ENCODE measurements around the gene KCNQ5. TPM values are rescaled to one million over a fixed set of nuclear protein-coding genes. Genes with fewer than 3 reads are reported as not detected.

KCNQ5 gene
- total and polyA plus RNA-seq, 10 of the 15 experiments (the other 5 are each of a cell fraction or from before 2014, with no cell fraction given), result 0.60 to 16.2 (median 3.2) TPM

DNA sequence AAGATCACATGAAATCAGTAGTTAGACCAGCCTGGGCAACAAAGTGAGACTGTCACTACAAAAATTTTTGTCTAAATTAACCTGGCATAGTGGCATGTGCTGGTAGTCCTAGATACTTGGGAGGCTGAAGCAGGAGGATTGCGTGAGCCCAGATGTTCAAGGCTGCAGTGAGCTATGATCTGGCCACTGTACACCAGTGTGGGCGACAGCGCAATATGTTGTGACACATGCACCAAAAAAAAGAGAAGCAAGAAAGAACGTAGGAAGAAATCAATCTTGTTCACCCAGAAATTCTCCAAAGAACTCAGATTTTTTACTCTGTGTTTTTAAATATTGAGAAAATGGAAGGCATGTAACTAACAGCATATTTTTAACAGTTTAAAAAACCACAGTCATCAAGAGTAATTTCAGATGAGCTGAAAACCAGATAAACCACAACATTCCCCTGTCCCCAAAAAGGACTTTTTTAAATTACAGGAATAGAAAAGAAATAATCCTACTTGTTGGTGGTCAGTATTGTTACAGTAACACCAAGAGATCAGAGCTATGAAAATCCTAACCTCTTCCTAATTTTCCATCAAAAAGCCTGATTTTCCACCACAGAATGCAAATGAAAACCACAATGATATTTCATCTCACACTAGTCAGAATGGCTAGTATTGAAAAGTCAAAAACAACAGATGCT is 363.3 kb downstream of the KCNQ5 start:
- H3K9ac ChIP-seq (ENCODE audit: control insufficient read depth, insufficient read depth, low read length), result no peak overlapping the region
- intact Hi-C loops (cut with micrococcal nuclease; ENCODE audit: unreplicated experiment) (no loop called here), in situ Hi-C loops (cut with MboI) (no loop called here)
- H2AFZ ChIP-seq (ENCODE audit: control insufficient read depth, low read depth, low read length), result no peak overlapping the region
- H3K27me3 ChIP-seq (replicated peaks in 1 of 2; ENCODE audit: control insufficient read depth in 2 of 2, insufficient read depth in 2 of 2, low read length in 1 of 2), result no peaks in the 10 kb centered on the region
- no peaks in the 10 kb centered on the region for H4K20me1 ChIP-seq (ENCODE audit: control insufficient read depth, insufficient read depth)
- DNase-seq (ENCODE audit: low read depth, low spot score) (no peak), ATAC-seq (no peak), FAIRE-seq (no peak)
- no peaks in the 10 kb centered on the region; a peak in 1 of 4 replicates for H3K36me3 ChIP-seq (ENCODE audit: control insufficient read depth in 2 of 2, insufficient read depth in 2 of 2, low read length in 1 of 2)
- 95% methylated on average over 4 of the region's 4 CpGs for WGBS (ENCODE audit: insufficient coverage, insufficient replicate concordance, low lambda C conversion rate, missing lambda C conversion rate)
- H3K27ac ChIP-seq (ENCODE audit: control insufficient read depth, insufficient read depth), result no peak overlapping the region
- ChIA-PET POLR2A (no interaction called here), RAD21 (ENCODE audit: unreplicated experiment) (no interaction called here), SMC1A (ENCODE audit: uncharacterized antibody, unreplicated experiment) (no interaction called here), CTCF (no interaction called here)
- no peaks in the 10 kb centered on the region for H3K4me1 ChIP-seq (ENCODE audit: control insufficient read depth, insufficient read depth, low read length)
- no peak overlapping the region for H3K4me3 ChIP-seq
- no peaks in the 10 kb centered on the region; the same call in 2 of the 3 replicates for H3K9me3 ChIP-seq (replicated peaks; ENCODE audit: control insufficient read depth, insufficient read depth, low read length)
- H3K79me2 ChIP-seq (ENCODE audit: control insufficient read depth, insufficient read depth, low read length), result no peaks in the 10 kb centered on the region
- no peak overlapping the region for H3K4me2 ChIP-seq (ENCODE audit: control insufficient read depth, insufficient read depth)
- BruUV-seq (replicated peaks), result no TSS peak
- TF ChIP-seq FOXK2 (IDR thresholded peaks at IDR 0.05) (no peak), ATF3 (IDR thresholded peaks at IDR 0.05; ENCODE audit: borderline replicate concordance, extremely low read depth, low read depth, low read length) (no peak), SPI1 (IDR thresholded peaks at IDR 0.05; ENCODE audit: borderline replicate concordance, insufficient read depth, low read depth, low read length) (no peak), E4F1 (IDR thresholded peaks at IDR 0.05; ENCODE audit: borderline replicate concordance, partially characterized antibody) (no peak), YBX1 (IDR thresholded peaks at IDR 0.05) (no peak), ZNF592 (IDR thresholded peaks at IDR 0.05) (no peak), POLR2AphosphoS2 (IDR thresholded peaks at IDR 0.05; ENCODE audit: low read depth, low read length) (no peak), CEBPB (IDR thresholded peaks at IDR 0.05; ENCODE audit: borderline replicate concordance in 1 of 2, low read depth in 2 of 2, low read length in 2 of 2) (no peak), GATAD2B (conservative IDR thresholded peaks at IDR 0.05; ENCODE audit: low read depth) (no peak), KLF5 (IDR thresholded peaks at IDR 0.05; ENCODE audit: partially characterized antibody) (no peak), CBX5 (IDR thresholded peaks at IDR 0.05; ENCODE audit: low read depth) (no peak), MXI1 (IDR thresholded peaks at IDR 0.05; ENCODE audit: low read depth, low read length) (no peak), BCL11A (IDR thresholded peaks at IDR 0.05; ENCODE audit: low read depth, low read length) (no peak), CHD4 (IDR thresholded peaks at IDR 0.05) (no peak), ZNF207 (IDR thresholded peaks at IDR 0.05; ENCODE audit: borderline replicate concordance) (no peak), SP1 (IDR thresholded peaks at IDR 0.05; ENCODE audit: low read depth, low read length) (no peak), MLLT1 (IDR thresholded peaks at IDR 0.05) (no peak)

All from GM12878 (cell line).